ENCODE measurements around the gene ZNF397.

The ZNF397 gene

DNA sequence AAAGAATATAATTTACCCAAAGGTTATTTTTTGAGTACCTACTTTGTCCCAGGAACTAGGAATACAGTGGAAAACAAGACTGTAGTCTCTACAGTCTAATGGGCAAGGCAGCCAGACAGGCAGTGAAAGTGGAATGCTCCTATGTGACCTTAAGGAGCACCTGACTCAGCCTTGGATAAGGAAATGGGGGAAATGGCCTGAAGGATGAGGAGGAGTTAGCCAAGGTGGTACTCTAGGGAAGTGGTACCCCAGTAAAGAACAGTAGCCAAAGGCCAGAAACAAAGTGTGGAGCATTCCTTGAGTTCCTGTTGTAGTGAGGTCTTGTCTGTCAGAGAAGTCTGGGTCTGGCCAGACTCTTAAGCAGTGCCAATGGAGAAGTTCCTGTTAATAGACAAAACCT, 6.0 kb downstream of the ZNF397 start:
- no peak for DNase-seq (ENCODE audit: low spot score)

DNA sequence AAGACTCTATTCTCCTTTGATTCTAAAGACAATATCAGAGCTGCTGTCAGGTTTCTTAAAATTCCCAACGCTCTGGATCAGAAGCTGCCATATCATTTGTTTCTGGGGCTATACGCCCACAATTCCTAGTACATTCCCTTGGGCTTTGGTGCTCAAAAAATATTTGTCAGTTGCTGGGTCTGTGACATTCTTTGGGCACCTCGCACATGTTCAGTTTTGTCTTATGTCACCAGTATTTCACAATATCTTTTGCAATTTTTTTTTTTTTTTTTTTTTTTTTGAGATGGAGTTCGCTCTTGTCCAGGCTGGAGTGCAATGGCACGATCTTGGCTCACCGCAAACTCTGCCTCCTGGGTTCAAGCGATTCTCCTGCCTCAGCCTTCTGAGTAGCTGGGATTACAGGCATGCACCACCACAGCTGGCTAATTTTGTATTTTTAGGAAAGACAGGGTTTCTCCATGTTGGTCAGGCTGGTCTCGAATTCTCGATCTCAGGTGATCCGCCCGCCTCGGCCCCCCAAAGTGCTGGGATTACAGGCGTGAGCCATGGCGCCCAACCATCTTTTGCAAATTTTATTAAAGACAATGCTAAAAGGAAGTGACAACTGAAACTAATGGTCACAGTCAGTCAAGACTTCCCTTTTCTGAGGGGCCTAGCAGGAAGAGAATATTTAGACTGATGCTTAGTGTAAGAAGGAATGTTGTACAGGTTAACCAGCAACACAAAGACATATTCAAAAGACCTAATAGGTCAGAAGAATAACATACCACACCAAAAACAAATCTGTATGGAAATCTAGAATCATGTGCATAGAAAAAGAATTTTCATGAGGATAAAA, 6.8 kb downstream of the ZNF397 start:
- no peak for DNase-seq (ENCODE audit: low spot score)

DNA sequence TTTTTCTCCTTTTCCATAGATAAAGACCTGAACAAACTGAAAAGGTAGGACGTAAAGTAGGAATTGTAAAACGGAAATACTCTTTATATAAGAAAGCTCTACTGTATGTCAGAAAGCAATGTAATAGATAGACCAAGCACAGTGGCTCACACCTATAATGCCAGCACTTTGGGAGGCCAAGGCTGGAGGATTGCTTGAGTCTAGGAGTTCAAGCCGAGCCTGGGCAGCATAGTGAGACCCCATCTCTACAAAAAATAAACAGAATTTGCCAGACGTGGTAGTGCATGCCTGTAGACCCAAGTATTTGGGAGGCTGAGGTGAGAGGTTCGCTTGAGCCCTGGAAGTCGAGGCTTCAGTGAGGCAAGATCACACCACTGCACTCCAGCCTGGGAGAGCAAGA, 7.6 kb downstream of the ZNF397 start:
- no peak for DNase-seq (ENCODE audit: low spot score)

DNA sequence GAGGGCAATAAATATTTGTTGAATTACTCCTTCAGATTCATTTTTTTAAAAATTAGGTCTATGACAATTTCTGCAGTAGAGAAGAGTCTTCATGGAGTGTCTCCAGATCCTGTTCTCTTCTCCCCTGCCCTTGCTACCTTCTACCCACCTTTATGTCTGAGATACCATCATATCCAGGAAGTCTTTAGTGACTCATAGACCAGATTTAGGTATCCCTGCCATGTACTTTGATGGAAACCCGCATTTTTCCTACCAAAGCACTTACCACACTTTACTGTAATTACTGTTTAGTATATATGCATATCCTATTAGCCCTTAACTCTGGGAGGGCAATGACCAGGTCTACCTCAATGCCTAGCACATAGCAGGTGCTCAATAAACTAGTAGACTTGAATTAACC, 11.6 kb downstream of the ZNF397 start:
- DNase-seq (ENCODE audit: low spot score): no peak

DNA sequence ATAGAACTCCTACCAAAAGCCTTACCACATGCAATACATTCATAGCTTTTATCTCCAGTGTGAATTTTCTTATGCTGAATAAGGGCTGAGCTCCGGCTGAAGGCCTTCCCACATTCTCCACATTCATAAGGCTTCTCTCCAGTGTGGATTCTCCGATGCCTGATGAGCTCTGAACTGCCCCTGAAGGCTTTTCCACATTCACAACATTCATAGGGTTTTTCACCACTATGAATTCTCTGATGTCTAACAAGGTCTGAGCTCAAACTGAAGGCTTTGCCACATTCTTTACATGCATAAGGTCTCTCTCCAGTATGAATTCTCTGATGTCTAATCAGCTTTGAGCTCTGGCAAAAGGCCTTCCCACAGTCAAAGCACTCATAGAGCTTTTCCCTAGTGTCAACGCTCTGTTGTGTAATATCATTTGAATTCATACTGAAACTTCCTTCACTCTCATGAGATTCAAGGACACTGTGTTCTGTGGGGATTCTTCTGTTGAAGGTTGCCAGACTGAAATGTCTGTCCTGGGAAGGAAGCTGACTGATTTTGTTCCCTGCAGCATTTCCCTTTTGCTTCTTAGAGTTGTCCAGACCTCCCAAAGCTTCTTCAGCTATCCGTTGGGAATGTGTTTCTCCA, 12.9 kb downstream of the ZNF397 start:
- no peak for DNase-seq (ENCODE audit: low spot score)

DNA sequence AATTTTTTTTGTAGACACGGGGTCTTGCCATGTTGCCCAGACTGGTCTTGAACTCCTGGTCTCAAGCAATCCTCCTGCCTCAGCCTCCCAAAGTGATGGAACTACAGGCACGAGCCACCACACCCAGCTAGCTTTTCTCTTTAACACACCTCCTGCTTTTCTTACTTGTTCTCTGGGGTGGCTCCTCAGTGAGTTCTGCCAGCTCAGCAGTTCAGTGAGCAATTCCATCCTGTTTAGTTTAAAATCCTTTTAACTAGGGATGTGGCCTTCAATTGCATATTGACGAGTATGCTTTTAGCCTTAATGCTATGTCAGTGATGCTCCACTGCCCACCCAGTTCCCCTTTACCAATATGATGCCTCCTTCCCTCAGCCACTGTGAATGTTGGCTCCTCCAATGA, 16.1 kb downstream of the ZNF397 start:
- DNase-seq (ENCODE audit: low spot score): no peak

DNA sequence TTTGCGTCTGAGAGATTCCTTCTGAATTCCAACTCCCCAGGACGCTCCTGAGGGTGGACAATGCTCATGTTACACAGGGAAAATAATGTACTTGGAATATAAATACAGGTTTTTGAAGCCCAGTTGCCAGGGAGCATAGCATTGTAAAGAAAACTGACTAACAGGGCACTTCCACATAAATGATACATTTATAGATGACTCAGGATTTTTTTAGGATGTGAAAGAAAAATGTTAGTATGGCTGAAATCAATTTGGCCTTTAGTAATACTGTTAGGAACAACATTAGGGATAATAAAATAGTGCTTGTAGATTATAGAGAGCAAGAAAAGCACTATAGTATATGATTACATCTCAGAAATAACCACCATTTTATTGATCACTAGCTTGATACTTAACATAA, 23.6 kb downstream of the ZNF397 start:
- no peak for DNase-seq (ENCODE audit: low spot score)

DNA sequence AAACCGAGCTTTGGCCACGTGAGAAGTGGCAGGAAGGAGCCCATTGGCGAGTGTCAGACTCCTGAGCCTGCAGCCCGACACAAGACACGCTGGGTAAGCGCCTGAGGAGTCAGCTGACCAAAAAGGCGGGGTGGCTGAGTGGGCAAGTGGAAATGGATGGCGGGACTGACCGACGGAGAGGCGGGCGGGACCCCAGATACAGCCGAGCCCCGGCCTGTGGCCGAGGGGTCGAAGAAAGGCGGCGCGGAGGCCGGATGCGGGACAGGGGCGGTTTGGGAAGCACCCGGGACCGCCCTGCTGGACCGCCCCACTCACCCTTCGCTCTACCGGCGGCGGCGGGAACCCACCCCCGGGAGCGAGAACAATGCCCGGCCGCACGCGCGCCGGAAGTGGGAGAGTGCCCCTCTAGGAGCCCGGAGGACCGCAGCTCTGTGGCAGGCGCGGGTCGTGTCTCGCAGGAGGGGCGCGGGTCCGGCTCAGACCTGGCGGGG, 26.4 kb downstream of the ZNF397 start:
- no peak for DNase-seq (ENCODE audit: low spot score)

DNA sequence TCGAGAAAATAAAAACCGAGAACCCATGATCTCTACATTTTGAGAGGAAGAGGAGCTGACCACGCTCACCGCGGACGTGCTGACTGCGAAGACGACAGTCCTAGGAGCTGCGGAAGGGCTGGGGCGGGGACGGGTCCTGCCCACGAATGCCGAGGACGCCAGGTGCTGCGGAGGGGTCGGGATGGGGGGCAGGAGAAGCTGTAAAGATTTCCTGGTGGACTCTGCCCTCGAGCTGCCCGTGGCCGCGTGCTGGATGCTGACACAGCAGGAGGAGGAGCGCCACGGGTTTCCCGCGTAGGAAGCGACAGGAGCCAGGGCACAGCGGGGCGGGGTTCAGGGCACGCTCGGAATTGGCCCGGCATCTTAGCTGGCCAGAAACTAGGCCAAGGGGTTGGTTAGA, 27.0 kb downstream of the ZNF397 start:
- no peak for DNase-seq (ENCODE audit: low spot score)

DNA sequence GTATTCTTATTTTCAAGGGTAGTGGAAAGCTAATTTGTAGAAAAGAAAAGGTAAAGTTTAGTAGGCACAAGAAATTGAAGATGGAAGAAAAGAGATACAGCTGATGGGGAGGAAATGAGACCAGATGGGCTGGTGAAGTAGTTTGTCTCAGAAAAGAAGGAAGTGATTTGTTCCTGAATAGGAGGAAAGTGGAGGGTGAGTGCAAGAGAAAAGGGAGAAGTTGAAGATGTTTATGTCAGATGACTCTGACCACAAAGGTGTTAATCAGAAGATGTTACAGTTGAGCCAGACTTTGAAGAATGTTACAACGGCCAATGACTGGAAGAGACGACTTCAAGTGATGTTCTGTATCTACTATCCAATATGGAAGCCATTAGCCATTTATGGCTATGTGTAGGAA, 28.0 kb downstream of the ZNF397 start:
- DNase-seq (ENCODE audit: low spot score): no peak

DNA sequence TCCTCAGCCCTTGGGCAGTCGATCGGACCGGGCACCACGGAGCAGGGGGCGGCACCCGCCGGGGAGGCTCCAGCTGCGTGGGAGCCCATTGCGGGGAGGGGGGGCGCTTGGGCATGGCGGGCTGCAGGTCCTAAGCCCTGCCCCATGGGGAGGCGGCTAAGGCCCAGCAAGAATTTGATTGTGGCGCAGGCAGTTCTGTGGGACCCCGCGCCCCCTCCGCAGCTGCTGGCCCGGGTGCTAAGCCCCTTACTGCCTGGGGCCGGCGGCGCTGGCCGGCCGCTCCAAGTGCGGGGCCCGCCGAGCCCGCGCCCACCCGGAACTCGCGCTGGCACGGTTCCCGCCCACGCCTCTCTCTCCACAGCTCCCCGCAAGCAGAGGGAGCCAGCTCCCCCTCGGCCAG, 30.8 kb downstream of the ZNF397 start:
- no peak for DNase-seq (ENCODE audit: low spot score)

DNA sequence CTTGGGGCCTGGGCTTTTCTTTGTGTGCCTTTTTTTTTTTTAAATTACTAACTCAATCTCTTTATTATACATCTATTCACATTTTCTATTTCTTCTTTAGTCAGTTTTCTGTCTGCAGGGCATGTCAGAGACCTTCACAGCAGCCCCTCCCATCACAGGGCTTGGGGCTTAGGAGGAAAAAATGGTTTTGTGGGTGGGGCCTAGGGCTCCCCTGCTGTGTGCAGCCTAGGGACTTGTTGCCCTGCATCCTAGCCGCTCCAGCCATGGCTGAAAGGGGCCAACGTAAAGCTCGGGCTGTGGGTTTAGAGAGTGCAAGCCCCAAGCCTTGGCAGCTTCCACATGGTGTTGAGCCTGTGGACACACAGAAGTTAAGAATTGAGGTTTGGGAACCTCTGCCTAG, 35.4 kb downstream of the ZNF397 start:
- DNase-seq (ENCODE audit: low spot score): no peak

DNA sequence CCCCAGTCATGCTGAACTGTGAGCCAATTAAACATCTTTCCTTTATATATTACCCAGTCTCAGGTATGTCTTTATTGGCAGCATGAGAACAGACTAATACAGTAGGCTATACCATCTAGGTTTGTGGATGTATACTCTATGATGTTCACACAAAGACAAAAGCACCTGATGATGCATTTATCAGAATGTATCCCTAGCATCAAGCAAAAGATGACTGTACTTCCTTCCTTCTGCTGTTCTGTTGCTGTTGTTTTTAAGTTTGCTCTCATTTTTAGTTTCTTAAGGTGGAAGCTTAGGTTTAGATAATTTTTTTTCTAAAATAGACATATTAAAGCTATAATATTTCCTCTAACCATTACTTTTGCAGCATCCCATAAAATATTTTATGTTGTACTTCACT, 36.8 kb downstream of the ZNF397 start:
- no peak for DNase-seq (ENCODE audit: low spot score)

DNA sequence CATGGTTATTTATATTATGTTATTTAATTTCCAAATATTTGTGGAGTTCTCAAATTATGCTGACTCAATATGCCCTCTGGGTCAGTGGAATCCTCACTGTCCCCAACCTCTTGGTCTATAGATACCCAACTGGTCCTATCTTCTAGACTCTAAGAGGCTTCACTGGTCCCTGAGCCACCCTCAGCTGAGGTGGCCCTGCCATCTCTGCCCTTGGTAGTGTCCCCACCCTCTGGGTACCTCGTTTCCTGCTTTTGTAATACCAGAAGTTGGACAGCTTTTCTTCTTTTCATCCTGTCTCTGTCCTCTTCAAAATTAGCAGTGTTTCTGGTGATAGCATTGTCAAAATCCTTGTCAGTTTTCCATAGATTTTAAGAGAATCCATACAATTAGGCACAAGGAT, 37.3 kb downstream of the ZNF397 start:
- no peak for DNase-seq (ENCODE audit: low spot score)

DNA sequence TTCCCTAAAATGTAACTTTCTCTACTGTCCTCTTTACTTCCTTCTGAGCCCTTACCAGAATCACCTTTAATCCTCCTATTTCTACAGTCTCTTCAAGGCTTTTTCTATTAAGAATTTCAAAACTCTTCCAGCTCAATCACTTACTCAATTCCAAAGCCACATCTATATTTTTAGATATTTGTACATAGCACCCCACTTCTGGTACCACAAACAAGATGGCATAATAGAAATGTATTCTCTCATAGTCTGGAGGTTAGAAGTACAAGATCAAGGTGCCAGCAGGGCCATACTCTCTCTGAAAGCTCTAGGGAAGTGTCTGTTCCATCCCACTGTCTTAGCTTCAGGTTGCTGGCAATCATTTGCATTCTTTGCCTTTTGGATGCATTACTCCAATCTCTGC, 38.1 kb downstream of the ZNF397 start:
- DNase-seq (ENCODE audit: low spot score): no peak

DNA sequence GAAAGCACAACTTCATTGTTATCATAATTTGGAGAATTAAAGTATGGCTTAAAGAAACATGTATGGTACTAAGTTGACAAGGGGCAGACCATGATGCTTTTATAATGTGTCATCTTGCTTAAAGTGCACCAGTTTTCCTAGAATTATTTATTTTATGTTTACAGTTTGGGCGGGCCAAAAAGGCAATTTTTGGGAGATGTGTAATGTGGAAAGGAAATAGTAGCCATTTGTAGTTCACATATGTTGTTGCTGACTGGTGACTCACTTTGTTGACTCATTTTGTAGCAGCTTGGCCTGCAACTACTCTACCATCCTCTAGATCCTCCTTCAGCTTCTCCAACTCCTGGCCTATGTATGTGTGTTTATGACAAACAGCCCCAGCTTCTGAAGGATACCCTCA, 41.5 kb downstream of the ZNF397 start:
- DNase-seq (ENCODE audit: low spot score): no peak

DNA sequence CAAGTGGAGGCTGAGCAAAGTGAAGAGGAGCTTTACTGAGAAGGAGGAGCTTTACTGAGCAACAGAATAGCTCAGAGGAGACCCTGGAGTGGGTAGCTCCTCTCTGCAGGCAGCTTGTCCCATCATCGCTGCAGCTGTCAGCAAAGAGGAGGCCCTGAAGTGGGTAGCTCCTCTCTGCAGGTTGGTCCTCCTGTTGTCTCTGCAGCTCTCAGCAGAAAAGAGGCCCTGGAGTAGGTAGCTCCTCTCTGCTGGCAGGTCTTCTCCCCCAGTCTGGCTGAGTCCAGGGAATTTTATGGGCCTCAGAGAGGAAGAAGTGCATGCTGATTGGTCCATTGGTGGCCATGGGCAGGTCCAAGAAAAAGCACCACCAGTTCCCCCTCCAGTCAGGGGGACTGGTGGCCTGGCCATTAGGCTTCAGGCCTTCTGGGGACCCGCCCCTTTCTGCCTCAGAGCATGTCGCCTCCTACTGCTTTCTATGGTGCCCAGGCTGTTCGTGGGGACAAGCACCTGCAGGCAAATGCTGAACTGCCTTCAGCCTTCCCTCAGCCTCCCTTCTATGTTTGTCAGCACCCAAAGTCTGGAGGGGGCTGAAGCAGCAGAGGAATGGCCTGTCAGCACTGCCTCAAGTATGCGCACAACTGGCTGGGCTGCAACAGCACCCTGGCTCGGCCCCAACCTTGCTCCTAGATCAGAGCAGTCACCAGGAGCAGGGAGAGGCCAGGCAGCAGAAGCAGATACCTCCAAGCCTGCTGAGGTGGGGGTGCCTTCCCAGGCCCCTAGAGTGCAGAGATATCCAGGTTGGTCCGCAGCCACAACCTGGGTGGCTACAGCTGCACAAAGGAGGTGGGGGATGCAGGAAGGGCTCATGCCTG, 43.3 kb downstream of the ZNF397 start:
- DNase-seq (ENCODE audit: low spot score): no peak

DNA sequence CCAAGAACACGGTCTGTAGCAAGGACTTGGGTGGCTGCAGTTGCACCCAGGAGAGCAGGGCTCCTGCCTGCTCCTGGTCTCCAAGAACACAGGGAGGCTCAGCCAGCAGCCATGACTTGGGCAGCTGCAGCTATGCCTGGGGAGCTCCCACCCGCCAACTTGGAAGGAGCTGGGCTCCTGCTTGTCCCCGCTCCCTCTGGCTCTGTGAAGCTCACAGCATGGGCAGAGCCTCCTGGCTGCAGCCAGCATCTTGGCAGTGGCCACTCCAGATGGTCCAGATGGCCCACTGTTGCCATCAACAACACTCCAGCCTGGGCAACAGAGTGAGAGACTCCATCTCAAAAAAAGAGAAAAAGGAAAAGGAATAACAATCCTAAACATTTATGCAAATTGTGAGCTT, 44.0 kb downstream of the ZNF397 start:
- DNase-seq (ENCODE audit: low spot score): no peak

DNA sequence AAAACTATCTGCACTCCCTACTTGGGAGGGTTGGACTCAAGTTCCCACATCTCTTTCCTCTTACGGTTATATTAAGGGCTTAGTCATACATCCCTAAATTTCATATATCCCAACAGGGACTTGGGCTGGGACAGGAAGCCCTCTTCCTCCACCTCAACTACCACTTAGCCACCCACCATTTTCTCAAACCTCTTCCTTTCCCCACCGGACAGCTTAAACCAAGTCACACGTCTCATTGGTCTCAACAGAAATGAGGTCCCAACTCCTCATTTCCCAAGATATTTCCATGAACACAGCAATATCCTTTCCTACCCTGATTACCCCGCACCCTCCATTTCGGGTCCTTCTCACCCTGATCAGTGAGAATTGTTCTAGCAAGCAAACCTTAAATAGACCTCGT, 48.5 kb downstream of the ZNF397 start:
- DNase-seq (ENCODE audit: low spot score): no peak

DNA sequence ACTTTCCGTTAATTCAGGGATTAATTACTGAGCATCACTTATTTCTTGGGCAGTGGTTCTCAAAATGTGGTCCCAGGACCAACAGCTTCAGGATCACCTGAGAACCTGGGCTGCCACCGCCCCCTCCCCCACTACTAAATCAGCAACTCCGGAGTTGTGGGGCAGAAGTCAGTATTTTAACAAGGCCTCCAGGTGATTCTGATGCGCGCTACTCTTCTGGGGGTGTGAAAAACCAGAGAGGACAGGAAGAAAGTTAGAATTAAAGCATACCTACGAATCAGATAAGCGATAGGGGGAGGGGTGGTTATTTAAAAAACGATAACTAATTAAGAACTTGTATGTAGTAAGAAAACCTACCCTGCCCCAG, 48.9 kb downstream of the ZNF397 start:
- no peak for DNase-seq (ENCODE audit: low spot score)

DNA sequence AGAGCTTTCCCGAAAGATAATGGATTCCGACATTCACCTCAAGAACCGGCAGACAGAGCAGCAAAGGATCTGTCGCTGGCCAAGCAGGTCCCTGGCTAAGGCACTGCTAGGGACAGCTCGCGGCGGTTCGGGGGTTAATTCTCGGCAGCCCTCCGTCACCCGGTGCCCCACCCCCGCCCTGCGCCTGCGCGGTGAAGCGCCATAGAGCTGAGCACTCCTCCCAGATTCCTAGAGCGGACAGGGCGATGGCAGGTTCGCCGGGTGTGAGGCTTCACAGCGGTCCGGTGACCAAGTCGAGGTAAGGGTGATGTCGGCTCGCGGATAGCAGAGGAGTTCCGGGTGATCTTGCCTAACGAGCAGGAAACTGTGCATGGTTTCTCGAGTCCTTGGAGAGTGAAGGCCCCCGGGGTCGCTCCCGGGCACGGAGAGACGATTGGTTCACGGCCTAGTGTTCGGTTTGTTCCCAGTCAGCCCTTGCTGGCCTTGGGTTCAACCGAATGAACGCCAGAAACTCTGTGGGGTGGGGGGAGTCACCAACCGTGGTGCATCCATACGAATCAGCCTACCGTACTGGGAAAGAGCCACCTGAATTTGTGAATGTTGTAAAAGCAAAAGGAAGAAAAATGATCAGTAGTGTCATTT, 49.4 kb downstream of the ZNF397 start, which contains the start of gene ZSCAN30:
ZSCAN30 (minus strand) TSS at position 136 of the 642 bp plus-strand sequence. CDS start 25,877 bp downstream, outside the sequence.
- peak; percentile 95 for DNase-seq (ENCODE audit: low spot score)

DNA sequence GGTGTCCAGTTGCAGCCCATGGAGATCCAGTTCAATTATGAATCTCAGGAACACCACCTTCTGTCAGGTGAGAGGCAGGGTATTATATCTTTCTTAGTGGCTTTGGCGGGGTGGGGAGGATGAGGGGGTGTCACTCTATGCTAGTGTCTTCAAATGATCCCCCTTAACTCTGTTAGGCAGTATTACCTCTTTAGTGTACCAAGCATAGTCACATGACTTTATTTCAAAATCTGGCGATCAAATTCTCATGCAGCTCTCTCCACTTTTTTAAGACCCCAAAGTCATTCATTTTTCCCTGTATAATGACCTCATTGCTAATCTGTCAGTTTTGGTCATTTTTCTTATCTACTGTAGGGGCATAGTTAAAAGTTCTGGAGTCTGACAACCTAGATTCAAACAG, 50.3 kb downstream of the ZNF397 start:
- no peak for DNase-seq (ENCODE audit: low spot score)

All from hematopoietic multipotent progenitor cell treated with erythropoietin and hydrocortisone succinate and interleukin-3 and kit ligand, for 15 days (in vitro differentiated cells).